H1 (cell line): Measurements from ENCODE around the gene PIGU. TPM values are rescaled to one million over a fixed set of nuclear protein-coding genes. Genes with fewer than 3 reads are reported as not detected.

ENCODE experiments used
- CTCF ChIA-PET: fragments of 300-600 bp; sonication (Branson Sonifier 250); formaldehyde crosslinking; loops from one replicate; lab custom pipeline; 2021; ENCODE audit not compliant: partially characterized antibody; lab: Charles Lee
- POLR2A ChIA-PET: fragments of 300-600 bp; sonication (Branson Sonifier 250); formaldehyde crosslinking; loops from one replicate; lab custom pipeline; 2021; ENCODE audit warnings: inconsistent platforms; ENCODE audit not compliant: partially characterized antibody; lab: Charles Lee
- DNase-seq, 2 experiments: peaks; one replicate each; pipeline versions ENCODE4 v3.0.0 to v3.0.0-alpha.2; 2010 to 2022; ENCODE audit warnings: low spot score in 2 of 2, low read depth in 1 of 2, mixed read lengths in 1 of 2
- FAIRE-seq: peaks from 2 replicates; lab custom pipeline; 2011; peaks lifted over from hg19 to GRCh38; lab: Jason Lieb, UNC
- H2AFZ ChIP-seq: 2 replicates; pipeline ENCODE4 v1.8.1; 2012; ENCODE audit warnings: low read length, inconsistent platforms
- H2AK5ac ChIP-seq: 2 replicates; pipeline ENCODE4 v1.6.1; 2013; ENCODE audit warnings: low read depth, low read length
- H2BK120ac ChIP-seq: replicated peaks from 2 replicates; pipeline ENCODE3; 2013; ENCODE audit warnings: low read depth, low read length, inconsistent platforms
- H2BK12ac ChIP-seq: 2 replicates; pipeline ENCODE4 v1.6.1; 2013; ENCODE audit warnings: low read depth, low read length
- H2BK15ac ChIP-seq: 2 replicates; pipeline ENCODE4 v1.6.1; 2013; ENCODE audit warnings: low read length
- H2BK20ac ChIP-seq: 2 replicates; pipeline ENCODE4 v1.6.1; 2013; ENCODE audit warnings: low read length
- H2BK5ac ChIP-seq: 2 replicates; pipeline ENCODE4 v1.6.1; 2013; ENCODE audit warnings: low read depth, low read length
- H3K14ac ChIP-seq: 2 replicates; pipeline ENCODE4 v1.6.1; 2013; ENCODE audit warnings: inconsistent platforms; ENCODE audit not compliant: insufficient read length
- H3K18ac ChIP-seq: 2 replicates; pipeline ENCODE4 v1.6.1; 2013; ENCODE audit warnings: low read length; ENCODE audit errors: extremely low read depth
- H3K23ac ChIP-seq: 2 replicates; pipeline ENCODE4 v1.6.1; 2013; ENCODE audit warnings: inconsistent platforms; ENCODE audit not compliant: insufficient read length
- H3K23me2 ChIP-seq: 2 replicates; pipeline ENCODE4 v1.6.1; 2013; ENCODE audit warnings: low read depth, low read length
- H3K27ac ChIP-seq: 2 replicates; pipeline ENCODE4 v1.6.1; 2011; ENCODE audit warnings: low read depth, low read length, inconsistent platforms
- H3K27me3 ChIP-seq, 4 experiments: replicated peaks in 1 of 4; 1 replicate in 1 of 4; 2 replicates in 3 of 4; pipeline versions ENCODE4 v1.6.1 to v1.8.1; 2011 to 2013; ENCODE audit warnings: low read length in 3 of 4, mild to moderate bottlenecking in 3 of 4, inconsistent platforms in 2 of 4, mixed read lengths in 2 of 4, moderate library complexity in 1 of 4; ENCODE audit not compliant: control insufficient read depth in 3 of 4, insufficient read depth in 3 of 4; ENCODE audit errors: extremely low read depth in 1 of 4
- H3K36me3 ChIP-seq, 4 experiments: 2 replicates each; pipeline versions ENCODE4 v1.6.1 to v1.8.1; 2011 to 2013; ENCODE audit warnings: mild to moderate bottlenecking in 4 of 4, low read length in 3 of 4, moderate library complexity in 2 of 4, control low read depth in 1 of 4, inconsistent platforms in 1 of 4; ENCODE audit not compliant: insufficient read depth in 4 of 4, control insufficient read depth in 2 of 4
- H3K4ac ChIP-seq: replicated peaks from 2 replicates; pipeline ENCODE3; 2013; ENCODE audit warnings: low read length, low read depth, mixed read lengths, inconsistent platforms; ENCODE audit not compliant: insufficient read length
- H3K4me1 ChIP-seq, 4 experiments: replicated peaks in 1 of 4; 1 replicate in 1 of 4; 2 replicates in 3 of 4; pipeline versions ENCODE4 v1.6.1 to v1.8.1; 2011 to 2013; ENCODE audit warnings: low read length in 3 of 4, inconsistent platforms in 2 of 4, mixed read lengths in 1 of 4; ENCODE audit not compliant: insufficient read depth in 4 of 4, control insufficient read depth in 3 of 4
- H3K4me2 ChIP-seq, 2 experiments: 2 replicates each; pipeline versions ENCODE4 v1.6.1 to v1.8.1; 2011 to 2013; ENCODE audit warnings: low read depth in 2 of 2, low read length in 2 of 2, control low read depth in 1 of 2, inconsistent platforms in 1 of 2, mild to moderate bottlenecking in 1 of 2; ENCODE audit not compliant: insufficient read depth in 1 of 2
- H3K4me3 ChIP-seq, 4 experiments: fragments of 200-600, 300-600 bp in 1 of 4; sonication (generic), shearing (Covaris generic), sonication (Bioruptor Twin) in 1 of 4; 2 replicates each; pipeline versions ENCODE4 v1.5.1 to v1.8.1; 2011 to 2016; ENCODE audit warnings: low read length in 4 of 4, low read depth in 3 of 4, control low read depth in 2 of 4, inconsistent platforms in 2 of 4, mild to moderate bottlenecking in 2 of 4, mixed read lengths in 1 of 4, moderate library complexity in 1 of 4; ENCODE audit not compliant: insufficient read depth in 2 of 4; ENCODE audit errors: extremely low read depth in 1 of 4
- H3K56ac ChIP-seq: replicated peaks from 2 replicates; pipeline ENCODE3; 2013; ENCODE audit warnings: low read depth, mild to moderate bottlenecking, mixed read lengths, low read length, inconsistent platforms; ENCODE audit not compliant: insufficient read length
- H3K79me1 ChIP-seq: 2 replicates; pipeline ENCODE4 v1.6.1; 2013; ENCODE audit warnings: low read depth, low read length, control low read depth
- H3K79me2 ChIP-seq, 2 experiments: 2 replicates each; pipeline versions ENCODE4 v1.6.1 to v1.8.1; 2012 to 2013; ENCODE audit warnings: low read length in 2 of 2, mild to moderate bottlenecking in 2 of 2, inconsistent platforms in 1 of 2; ENCODE audit not compliant: insufficient read depth in 2 of 2, control insufficient read depth in 1 of 2
- H3K9ac ChIP-seq, 4 experiments: replicated peaks in 1 of 4; 1 replicate in 1 of 4; 2 replicates in 3 of 4; pipeline versions ENCODE4 v1.6.1 to v1.8.1; 2011 to 2013; ENCODE audit warnings: low read depth in 3 of 4, low read length in 3 of 4, control low read depth in 2 of 4, mild to moderate bottlenecking in 2 of 4, moderate library complexity in 2 of 4, inconsistent platforms in 1 of 4; ENCODE audit errors: extremely low read depth in 1 of 4
- H3K9me3 ChIP-seq, 2 experiments: 2 replicates each; pipeline versions ENCODE4 v1.6.1 to v1.8.1; 2012 to 2013; ENCODE audit warnings: mild to moderate bottlenecking in 2 of 2, moderate library complexity in 2 of 2, control low read depth in 1 of 2, inconsistent platforms in 1 of 2, low read depth in 1 of 2, low read length in 1 of 2, mixed read lengths in 1 of 2; ENCODE audit not compliant: insufficient read depth in 2 of 2
- H4K20me1 ChIP-seq, 2 experiments: replicated peaks in 1 of 2; 2 replicates each; pipeline versions ENCODE3 to v1.8.1; 2011 to 2013; ENCODE audit warnings: inconsistent platforms in 2 of 2, low read length in 2 of 2, mild to moderate bottlenecking in 1 of 2; ENCODE audit not compliant: insufficient read depth in 2 of 2, control insufficient read depth in 1 of 2
- H4K5ac ChIP-seq: 2 replicates; pipeline ENCODE4 v1.6.1; 2013; ENCODE audit warnings: low read length, low read depth, mixed read lengths, inconsistent platforms; ENCODE audit not compliant: insufficient read length
- H4K8ac ChIP-seq: 2 replicates; pipeline ENCODE4 v1.8.0; 2013; ENCODE audit warnings: mild to moderate bottlenecking, moderate library complexity, low read length, inconsistent platforms; ENCODE audit not compliant: insufficient read depth; ENCODE audit errors: extremely low read depth
- H4K91ac ChIP-seq: replicated peaks from 2 replicates; pipeline ENCODE3; 2013; ENCODE audit warnings: low read length, mixed read lengths, inconsistent platforms; ENCODE audit not compliant: insufficient read length
- GABPA ChIP-seq: IDR thresholded peaks from 2 replicates; pipeline ENCODE4 v1.6.1; 2011; ENCODE audit warnings: mild to moderate bottlenecking, low read length, moderate library complexity, borderline replicate concordance; ENCODE audit not compliant: insufficient read depth
- HDAC6 ChIP-seq: IDR thresholded peaks from one replicate; pipeline ENCODE4 v1.7.1; 2012; ENCODE audit warnings: low read depth, mild to moderate bottlenecking, inconsistent platforms, low read length, moderate library complexity
- SUZ12 ChIP-seq: fragments of 200-600 bp; sonication (generic); IDR thresholded peaks from 2 replicates; pipeline ENCODE4 v1.6.1; 2012; ENCODE audit warnings: mild to moderate bottlenecking, inconsistent platforms, low read length, moderate library complexity, mixed read lengths
- WGBS, 2 experiments: shearing (Covaris generic) in 1 of 2; methylation state at CpG; one replicate each; pipeline versions ENCODE4 v1.1.6 to v1.1.7; 2013 to 2015; ENCODE audit warnings: low lambda C conversion rate in 2 of 2, mixed read lengths in 2 of 2, inconsistent platforms in 1 of 2, low coverage in 1 of 2, missing lambda C conversion rate in 1 of 2; ENCODE audit not compliant: insufficient replicate concordance in 2 of 2, insufficient coverage in 1 of 2, insufficient read length in 1 of 2; ENCODE audit errors: extremely low coverage in 1 of 2, missing lambda C conversion rate in 1 of 2; 5-methylcytosine and 5-hydroxymethylcytosine counted together
- polyA plus RNA-seq, 7 experiments: library from polyadenylated mRNA; depleted of rRNA in 3 of 7; stranded (reverse) in 5 of 7; unstranded in 2 of 7; fragments of >200 nt in 5 of 7; fragments of 200-250 nt in 2 of 7; gene quantifications; 1 replicate in 5 of 7; 2 replicates in 1 of 7; 4 replicates in 1 of 7; pipeline versions ENCODE4 v1.2.1 to v1.2.3, GENCODE V29; 2011 to 2013; ENCODE audit warnings: missing spikeins in 2 of 7, mixed read lengths in 2 of 7
- total RNA-seq: library from RNA; stranded (reverse); fragmentation: NEBNext Ultra II Directional; extraction: Animal tissue kit (Norgen Biotek cat#: 25700); gene quantifications from 2 replicates; pipeline ENCODE4 v1.2.1, GENCODE V29; 2021

The PIGU gene
- total and polyA plus RNA-seq, 2 of the 8 experiments (the other 6 are each of a cell fraction or from before 2014, with no cell fraction given): 28.3 to 117 TPM

DNA sequence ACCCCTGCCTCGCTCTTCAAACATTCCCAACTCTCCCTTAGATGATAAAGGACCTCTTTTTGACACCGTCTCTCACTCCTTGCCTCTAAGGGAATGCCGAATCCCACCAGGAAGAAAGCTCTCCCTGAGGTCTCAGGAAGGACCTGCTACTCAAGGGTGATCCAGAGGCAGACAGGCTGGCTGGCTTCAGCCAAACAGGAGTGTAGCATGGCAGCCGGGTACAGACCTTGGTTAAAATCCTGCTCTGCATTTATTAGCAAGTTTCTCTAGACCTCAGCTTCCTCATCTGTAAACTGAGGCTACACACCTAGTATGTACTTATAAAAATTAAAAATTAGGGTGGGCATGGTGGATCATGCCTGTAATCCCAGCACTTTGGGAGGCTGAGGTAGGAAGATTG is 101.1 kb downstream of the PIGU start:
- H2BK12ac ChIP-seq: no peak overlapping the region
- H3K56ac ChIP-seq: no peak overlapping the region
- ChIA-PET POLR2A (no interaction called here), CTCF (interaction anchor here (0.7 to 1.6 kb wide), 2 partner anchors 14 to 15 kb away, joined by 3 to 5 read pairs; no protein-coding TSS in a partner anchor)
- no peak overlapping the region for H3K23ac ChIP-seq
- no peak overlapping the region for H4K5ac ChIP-seq
- H3K79me2 ChIP-seq: no peaks in the 10 kb centered on the region
- no peaks in the 10 kb centered on the region for H4K20me1 ChIP-seq
- no peaks in the 10 kb centered on the region for H3K4me1 ChIP-seq
- H2AK5ac ChIP-seq: no peak overlapping the region
- H3K9me3 ChIP-seq: no peaks in the 10 kb centered on the region
- 83% methylated on average over 4 of the region's 4 CpGs; no CpG with 5 or more reads in 1 of the 2 experiments for WGBS, 2 experiments
- H3K79me1 ChIP-seq: no peaks in the 10 kb centered on the region
- H3K23me2 ChIP-seq: no peaks in the 10 kb centered on the region
- H2BK20ac ChIP-seq: no peak overlapping the region
- H2AFZ ChIP-seq: no peak overlapping the region
- H3K27ac ChIP-seq: no peak overlapping the region
- no peak overlapping the region for H4K8ac ChIP-seq
- DNase-seq (no peak), FAIRE-seq (no peak)
- H3K4ac ChIP-seq: no peak overlapping the region
- no peak overlapping the region; a peak in 1 of 7 replicates for H3K9ac ChIP-seq
- peaks cover 0 to 3% (median 1%) of the 10 kb centered on the region in 4 experiments; a peak in 1 of 8 replicates for H3K36me3 ChIP-seq
- no peaks in the 10 kb centered on the region for H3K27me3 ChIP-seq
- H3K14ac ChIP-seq: no peak overlapping the region
- H3K4me2 ChIP-seq: no peak overlapping the region
- H2BK15ac ChIP-seq: no peak overlapping the region
- H3K4me3 ChIP-seq: no peak overlapping the region
- no peak overlapping the region for H2BK5ac ChIP-seq
- H3K18ac ChIP-seq: no peak overlapping the region
- no peak overlapping the region for H2BK120ac ChIP-seq
- no peak overlapping the region for H4K91ac ChIP-seq
- TF ChIP-seq GABPA (no peak), HDAC6 (no peak), SUZ12 (no peak)
